GM20431 (cell line): Measurements from ENCODE around the gene JHY.

Source experiments
- in situ Hi-C: fragments of 300-500 bp; cut with MseI, MboI; formaldehyde crosslinking; loops from one replicate; pipeline ENCODE4 v1.15.0; 2020; ENCODE audit warnings: low sequenced_read_pairs; ENCODE audit not compliant: unreplicated experiment

JHY gene

DNA sequence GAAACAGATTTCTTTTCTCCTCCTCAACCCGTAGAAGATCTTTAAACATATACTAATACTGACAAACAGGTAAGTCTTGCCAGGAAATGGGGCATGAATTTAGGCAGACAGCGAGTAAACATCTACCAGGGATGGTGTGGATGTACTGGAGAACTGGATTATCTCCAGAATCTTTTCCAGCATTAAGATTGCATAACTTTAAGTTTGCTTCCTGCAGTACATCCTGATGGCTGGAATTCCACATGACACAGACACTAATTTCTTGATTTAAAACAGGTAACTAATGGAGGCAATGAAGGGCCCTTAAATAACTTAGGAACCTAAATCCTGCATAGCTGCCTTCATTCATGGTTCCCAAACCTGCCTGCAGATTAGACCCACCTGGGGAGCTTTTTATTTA, 40.7 kb downstream of the JHY start:
- in situ Hi-C loops, result no loop called here

DNA sequence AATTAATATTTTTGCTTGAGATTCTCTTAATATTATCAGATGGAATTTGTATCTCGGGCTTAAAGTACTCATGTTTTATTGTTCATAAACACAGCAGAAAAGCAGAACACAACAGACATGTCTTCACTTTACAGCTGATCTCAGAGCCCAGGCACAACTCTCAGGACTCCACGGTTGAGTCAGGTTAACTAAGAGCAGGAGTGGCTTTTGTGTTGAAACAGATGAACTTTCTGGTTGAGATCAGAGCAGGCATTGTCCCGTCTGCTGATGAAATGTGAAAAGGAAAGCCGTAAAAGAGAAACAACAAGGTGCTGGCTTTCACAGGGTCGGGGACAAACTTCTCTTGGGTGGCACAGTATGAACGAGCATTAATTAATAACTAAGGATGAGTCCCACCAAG, 49.0 kb downstream of the JHY start:
- in situ Hi-C loops, result no loop called here

DNA sequence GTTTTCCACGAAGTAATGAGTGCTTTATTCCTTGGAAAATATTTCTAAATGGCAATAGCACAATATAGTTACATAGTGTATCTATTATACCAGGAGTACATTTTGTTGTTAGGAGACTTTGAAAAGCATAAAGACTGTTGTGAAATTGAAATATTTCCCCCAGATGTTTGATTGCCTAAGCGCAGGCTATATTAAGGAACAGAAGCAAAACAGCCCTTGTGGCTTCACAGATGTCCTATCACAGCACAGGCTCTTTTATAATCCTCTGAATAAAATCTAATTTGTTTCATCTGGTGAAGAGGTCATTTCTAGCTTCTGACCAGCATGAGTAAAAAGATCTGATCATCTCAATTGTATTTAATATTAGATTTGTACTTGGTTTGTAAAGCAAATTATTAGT, 50.9 kb downstream of the JHY start:
- in situ Hi-C loops, result no loop called here

DNA sequence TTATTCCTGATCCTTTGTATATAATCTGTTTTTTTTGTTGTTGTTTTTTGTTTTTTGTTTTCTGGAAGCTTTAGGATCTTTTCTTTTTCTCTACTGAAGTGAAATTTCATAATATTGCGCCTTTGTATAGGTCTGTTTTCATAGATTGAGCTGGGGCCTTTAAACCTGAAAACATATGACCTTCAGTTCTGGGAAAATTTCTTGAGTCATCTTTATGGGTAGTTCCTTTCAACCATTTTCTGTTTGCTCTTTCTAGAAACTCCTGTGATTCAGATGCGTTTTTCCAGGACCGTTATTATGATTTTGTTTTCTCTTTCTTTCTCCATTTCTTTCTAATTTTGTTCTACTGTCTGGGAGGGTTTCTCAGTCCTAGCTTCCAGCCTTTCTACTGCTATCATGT, 55.4 kb downstream of the JHY start:
- in situ Hi-C loops, result no loop called here

DNA sequence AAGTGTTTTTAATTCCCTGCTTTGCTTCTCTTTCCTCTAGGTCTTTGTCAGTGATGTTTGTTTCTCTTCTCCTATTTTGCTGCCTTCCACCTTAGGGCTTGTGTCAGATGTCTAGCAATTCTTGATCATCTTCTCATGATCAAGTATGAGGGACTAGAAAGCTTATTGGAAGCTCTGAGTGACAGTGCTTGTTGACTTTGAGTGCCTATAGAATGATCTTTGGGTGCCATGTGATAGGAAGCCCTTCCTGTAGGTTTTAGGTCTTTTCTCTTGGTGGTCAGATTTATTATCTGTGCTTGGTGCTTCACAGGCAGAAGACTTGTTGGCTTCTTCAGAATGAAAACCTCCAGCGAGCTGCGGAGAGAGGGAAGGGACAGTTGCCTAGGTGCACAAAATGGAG, 56.0 kb downstream of the JHY start:
- in situ Hi-C loops, result no loop called here

DNA sequence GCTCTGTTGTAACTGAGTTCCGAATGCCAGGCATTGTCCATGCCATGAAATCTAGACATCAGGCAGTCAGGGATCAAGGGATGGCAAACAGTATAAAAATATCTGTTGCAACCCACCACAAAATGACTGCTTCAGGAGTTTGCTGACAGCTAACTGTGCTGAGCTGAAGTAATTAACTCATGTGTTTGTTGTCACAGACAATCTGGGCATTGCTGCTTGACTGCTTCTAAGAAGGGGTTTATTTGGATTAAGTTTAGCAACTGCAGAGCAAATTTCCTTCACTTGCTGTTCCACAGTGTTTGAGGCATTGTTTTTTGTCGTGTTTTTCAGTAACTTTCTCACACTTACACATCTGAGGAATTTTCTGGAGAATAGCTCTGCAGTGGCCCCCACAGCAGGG, 68.7 kb downstream of the JHY start:
- in situ Hi-C loops, result no loop called here

DNA sequence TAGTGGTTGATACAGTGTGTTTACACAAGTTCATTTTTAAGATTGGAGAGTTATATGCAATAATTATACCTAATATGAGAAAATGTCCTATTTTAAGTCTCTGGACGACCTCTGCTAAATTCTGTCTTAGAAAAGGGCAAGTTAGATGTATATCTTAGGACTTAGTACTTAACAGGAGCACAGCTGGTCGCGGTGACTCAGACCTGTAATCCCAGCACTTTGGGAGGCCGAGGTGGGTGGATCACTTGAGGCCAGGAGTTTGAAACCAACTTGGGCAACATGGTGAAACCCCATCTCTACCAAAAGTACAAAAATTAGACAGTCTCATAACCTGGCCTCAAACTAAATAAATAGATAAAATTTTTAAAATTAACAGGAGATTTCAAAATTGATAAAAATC, 71.9 kb downstream of the JHY start:
- in situ Hi-C loops, result no loop called here

DNA sequence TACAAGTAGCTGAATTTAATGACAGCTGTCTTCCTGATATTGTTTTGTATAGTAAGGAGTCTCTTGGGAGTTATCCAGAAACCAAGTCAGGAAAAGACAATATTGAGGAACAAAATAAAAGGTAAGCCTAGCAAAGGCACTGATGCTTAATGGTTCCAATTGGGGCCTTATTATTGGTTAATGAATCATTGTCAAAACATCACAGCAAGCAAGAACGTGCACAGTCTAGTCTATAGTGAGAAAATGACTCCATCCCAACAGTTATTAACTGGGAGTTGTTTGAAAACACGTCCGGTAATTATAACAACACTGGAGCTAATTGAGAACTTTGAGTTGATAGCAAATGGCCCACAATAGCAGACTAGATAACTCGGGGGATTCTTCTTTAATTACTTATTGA, 81.4 kb downstream of the JHY start:
- in situ Hi-C loops, result no loop called here

DNA sequence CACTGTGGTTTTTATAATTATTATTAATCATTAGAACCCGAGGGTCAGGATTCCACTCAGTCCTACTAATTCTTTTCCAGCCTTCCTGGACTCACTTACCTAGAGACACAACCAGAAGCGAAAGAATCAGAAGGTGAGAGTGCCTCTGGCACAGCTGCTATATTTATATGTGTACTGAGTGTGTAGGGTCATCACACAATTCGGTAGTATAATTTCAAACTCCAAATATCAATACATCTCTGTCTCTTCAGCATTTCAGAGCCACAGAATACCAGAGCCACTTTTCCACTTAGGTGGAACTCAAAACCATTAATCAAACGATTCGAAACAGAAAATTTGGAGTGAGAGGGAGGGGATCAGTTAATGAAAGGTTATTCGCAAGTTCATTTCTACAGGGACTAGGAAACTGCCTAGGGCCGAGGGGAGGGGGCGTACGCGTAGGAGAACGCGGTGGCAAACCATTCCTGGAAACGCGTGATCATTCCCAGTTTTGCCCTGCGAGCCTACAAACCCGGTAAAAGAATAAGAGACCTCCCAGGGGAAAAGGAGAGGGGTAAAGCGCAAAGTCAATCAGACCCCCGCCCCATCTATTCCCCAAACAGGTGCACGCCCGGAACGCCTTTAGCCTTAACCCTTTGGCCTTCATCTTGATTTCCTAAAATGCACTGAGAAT, 93.6 kb downstream of the JHY start:
- in situ Hi-C loops, result no loop called here

DNA sequence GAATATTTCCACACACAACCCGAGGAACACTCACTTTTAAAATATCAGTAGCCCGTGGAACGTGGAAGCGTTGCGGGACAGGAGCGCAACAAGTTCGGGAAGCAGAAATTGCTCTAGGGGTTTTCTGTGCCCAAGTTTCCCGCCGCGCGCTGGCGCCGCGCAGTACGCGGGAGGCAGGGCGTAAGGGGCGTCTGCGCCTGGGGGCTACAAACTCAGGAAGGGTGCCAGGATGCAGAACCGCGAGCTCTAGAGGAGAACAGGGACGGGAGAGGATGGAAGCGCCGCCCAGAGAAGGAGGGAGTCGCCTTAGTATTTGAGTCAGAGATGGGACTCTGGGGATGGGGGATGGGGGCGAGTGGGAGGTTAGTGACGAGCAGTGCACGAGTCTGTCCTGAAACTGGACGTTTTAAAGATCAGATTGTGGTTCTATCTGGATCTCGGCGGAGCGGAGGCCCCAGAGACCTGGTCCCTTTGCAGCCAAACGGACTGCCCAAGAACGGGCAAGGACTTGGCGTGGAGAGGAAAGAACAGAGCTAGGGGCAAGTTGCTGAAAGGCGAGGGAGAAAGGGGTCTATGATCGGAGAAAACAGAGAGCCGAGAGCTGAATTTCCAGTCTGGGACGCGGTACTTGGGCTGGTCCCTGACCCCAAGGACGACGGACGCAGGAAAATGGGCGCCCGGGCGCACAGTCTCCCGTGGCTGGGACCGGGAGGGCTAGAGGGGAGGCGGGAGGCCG, 94.3 kb downstream of the JHY start:
- in situ Hi-C loops, result no loop called here

DNA sequence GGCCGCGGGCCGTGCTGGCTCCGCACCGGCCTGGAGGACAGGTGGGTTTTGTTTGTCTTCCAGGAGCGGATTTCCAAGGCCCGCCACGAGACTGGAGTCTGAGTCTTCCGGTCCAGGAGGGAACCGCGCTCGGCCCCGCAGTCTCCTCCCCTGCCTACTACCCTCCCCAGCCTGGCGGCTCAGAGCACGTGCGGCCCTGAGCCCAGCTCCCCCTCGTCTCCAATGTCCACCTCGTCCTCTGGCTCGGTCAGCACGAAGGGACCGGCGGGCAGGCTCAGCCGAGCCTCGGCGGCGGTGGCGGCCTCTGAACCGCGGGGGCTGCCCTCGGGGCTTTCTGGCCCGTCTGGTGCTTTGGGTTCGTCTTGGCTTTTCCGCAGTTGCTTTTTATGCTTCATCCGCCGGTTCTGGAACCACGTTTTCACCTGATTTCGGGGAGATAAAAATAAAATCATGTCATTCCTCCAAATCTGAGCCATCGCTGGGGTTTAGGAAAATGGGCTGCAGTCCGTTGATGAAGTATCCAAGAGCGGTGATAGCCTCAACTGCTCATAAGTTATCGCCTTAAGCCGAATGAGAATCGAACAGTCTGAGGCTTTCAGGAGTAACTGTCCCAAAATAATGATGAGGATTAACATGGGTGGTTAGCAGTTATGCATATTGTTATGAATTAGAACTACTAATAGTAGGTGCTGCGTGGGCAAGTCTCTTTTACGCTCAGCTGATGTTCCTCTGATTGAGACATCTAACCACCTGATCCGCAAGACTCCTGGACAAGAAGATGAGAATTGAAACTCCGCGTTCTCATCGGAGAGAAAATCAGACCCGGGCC, 95.1 kb downstream of the JHY start:
- in situ Hi-C loops, result no loop called here

DNA sequence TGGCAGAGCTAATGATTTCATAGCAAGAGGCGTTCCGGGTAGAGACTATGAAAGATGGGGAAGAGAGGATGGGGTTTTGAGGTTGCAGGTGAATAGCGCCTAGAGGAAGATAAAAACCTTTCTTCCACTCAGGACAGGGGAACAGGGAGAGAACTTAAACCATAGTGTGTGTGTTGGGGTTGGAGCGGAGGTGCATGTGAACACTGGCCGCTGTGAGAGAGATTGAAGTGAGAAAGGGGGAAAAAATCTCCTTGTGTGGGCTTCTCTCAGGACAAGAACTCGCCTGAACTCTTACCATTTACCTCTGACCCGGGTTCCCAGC, 95.7 kb downstream of the JHY start:
- in situ Hi-C loops, result no loop called here

DNA sequence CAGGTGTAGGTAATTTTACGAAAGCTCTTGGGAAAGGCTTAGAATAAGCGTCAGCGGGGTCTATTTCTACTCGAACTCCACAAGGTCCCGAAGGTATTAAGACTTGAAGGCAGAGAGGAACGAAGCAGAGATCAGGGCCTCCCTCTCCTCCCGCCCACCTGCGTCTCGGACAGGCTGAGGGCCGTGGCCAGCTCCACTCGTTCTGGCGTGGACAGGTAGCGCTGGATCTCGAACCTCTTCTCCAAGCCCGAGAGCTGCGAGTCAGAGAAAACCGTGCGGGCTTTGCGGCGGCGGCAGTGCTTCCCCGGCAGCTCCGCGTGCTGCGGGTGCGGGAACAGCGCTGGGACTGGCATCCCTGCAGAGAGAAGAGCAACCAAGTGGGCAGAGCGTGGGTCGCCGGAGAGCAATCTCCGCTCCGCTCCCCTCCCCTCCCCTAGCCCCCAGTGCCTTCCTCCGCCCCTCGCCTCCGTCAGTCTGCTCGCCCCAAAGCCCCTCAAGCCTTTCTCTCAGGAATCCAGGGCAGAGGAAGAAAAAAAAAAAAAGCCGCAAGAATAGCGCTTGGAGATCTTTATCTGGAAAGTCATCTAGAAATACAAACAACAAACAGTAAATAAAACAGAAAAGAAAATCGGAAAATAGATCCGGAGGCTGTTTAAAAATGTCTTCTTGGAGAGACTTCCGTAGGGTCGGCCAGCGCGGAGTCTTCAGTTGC, 96.7 kb downstream of the JHY start:
- in situ Hi-C loops, result no loop called here

DNA sequence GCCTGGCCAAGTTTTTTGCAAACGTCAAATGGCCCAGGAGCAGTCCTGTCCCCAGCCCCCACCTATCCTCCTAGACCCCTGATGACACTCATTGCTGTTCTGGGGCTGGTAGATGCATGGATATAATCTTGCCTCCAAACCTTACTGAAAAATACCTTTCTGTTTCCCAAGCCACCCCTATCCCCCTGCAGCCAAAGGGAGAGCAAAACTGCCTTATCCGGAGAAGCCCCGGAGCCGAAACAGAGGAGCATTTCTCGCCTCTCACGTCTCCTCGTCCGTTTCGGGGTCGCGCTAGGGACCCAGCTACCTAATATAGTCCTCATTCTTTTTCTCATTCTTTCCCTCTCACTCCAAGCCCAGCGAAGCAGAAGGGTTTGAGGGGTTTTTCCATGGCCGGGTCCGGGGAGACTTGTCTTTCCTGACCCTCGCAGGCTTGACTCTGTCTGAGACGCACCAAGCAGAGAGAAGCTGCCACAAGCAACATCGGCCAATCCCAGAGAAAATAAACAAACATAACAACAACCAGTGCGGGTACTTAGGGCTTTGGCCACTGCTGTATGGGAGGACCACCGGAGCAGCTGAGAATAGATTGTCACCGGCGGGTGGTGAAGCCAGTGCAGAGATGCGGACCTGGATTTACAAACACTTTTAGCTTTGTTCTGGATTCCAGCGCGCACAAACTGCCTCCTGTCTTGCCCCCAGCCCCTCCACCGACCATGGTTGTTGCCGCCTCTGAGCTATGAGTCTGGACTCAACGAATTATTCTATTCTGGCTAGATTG, 97.4 kb downstream of the JHY start:
- in situ Hi-C loops, result no loop called here

DNA sequence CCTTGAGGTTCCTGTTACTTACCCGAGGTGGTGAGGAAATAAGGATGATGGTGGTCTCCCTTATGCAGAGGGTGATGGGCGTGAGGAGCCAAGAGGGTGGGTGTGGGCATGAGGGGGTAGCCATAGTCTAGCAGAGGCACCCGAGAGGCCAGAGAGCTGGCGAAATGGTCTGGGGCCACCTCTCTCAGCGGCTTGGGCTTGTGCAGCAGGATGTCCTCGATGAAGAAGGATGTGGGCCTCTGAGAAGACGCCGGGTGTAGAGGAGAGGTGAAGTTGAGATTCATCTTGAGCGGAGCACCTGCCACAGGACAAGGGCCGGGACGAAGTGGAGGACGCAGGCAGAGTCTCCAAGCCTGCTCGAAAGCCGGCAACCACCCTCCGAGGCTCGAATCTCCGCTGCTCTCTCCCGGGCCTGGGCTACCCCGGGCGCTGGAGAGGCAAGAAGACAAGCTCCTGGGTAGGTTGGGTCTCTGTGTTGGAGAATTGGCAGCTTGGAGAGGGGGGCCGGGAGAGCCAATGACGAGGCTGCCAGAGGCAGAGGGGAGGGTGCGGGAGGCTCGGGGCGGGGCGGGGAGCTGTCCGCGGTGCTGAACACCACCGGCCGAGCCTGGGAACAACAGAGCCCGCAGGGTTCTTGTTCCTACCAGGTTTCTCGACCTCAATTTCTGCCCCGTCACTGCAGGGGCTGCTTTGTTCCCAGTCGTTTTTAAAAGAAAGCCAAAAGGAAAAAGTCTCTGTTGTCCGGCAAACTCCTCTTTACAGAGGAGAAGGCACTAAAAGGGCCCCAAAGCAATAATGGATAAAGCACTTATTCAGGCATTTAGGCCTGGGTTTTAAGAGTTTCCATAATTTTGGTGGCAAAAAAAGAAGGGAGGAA, 99.1 kb downstream of the JHY start, which contains the start of gene BSX:
Gene BSX, minus strand, starts transcription at position 447 of the 877 bp plus-strand sequence. Its CDS starts 163 bp downstream, at position 284.
- in situ Hi-C loops, result no loop called here

DNA sequence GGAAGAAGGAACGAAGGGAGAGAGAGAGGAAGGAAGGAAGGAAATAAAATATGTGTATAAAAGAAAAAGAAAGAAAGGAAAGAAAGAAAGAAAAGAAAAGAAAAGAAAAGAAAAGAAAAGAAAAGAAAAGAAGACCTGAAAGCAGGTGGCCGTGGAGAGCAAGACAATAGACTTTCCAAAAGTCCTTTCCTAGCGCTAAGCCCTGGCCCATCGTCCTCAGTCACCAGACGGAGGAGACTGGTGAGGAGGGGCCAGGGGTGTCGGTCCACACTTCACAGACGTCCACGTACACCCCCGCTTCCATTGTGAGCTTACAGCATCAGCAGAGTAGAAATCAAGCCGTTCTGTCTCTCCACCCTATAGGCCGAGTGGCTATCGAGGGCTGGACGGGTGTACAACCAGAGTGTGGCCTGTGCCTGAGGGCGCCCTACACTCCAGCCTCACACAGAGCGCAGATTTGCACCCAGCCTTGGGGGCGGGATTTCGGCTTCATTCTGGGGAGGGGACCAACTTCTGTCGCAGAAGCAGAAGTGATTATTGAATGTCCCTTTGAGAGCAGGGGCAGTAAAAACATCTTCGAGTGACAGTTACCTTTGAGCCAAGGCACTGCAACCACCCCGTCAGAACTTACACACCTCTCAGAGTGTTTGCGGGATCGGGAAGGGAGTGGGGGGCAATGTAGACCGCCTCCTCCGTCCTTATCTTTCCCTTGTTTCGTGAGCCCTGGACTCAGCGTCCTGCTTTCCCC, 101.1 kb downstream of the JHY start:
- in situ Hi-C loops, result no loop called here

DNA sequence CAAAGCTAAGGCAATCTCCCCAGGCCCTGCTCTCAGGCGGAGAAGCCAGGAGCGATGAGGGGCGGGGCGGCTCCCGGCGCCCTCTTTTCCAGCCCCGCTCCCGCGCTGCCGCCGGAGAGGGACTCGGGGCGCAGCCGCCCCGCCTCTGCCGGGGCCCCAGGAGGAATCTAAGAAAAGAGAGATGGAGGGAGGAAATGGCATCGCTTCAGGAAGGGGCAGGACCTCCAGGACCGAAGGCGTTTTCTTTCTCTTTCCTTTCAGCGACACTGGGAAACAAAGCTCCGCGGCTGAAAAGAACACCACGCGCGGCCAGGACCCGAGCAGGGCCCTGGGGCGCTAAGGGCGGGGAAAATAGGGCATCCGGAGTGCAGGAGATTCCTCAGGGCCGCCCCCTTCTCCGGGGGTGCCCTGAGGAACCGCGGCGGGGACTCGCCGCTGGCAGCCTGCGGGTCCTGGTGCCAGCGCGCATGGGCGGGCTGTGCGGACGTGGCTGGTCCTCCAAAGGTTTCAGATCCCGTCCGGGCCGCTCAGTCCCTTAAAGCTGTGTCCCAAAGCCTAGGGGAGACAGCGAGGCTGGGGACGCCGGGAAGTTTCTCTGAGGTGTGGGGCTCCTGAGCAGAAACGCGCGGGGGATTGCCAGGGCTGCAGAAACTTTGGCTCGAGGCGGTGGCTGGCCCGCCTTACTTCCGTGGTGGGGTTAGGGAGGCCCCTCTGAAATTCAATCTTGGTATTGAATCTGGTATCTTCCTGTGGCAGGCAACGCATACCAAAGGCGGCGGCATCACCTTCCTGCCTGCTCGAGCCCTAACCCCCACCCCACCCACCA, 101.8 kb downstream of the JHY start:
- in situ Hi-C loops, result no loop called here
